SK-N-SH treated with all-trans-retinoic acid at 6 μM for 48 hours (cell line): Measurements from ENCODE around the gene ZNF776.

Experiments used
- GLIS3 ChIP-seq: fragments of 250-450 bp; sonication (Bioruptor Pico); IDR thresholded peaks from 2 replicates; pipeline ENCODE4 v1.5.0; 2020; ENCODE audit warnings: mild to moderate bottlenecking, moderate library complexity
- TOX ChIP-seq: fragments of 250-450 bp; sonication (Bioruptor Pico); IDR thresholded peaks from 2 replicates; pipeline ENCODE4 v1.8.0; 2021; ENCODE audit warnings: mild to moderate bottlenecking, moderate library complexity, borderline replicate concordance
- TF ChIP-seq, protein P1 (sequence below): fragments of 250-450 bp; sonication (Bioruptor Pico); IDR thresholded peaks from 2 replicates; pipeline ENCODE4 v1.8.0; 2020; ENCODE audit warnings: mild to moderate bottlenecking, moderate library complexity, borderline replicate concordance
- TF ChIP-seq, protein P2 (sequence below): fragments of 250-450 bp; sonication (Bioruptor Pico); IDR thresholded peaks from 2 replicates; pipeline ENCODE4 v1.5.1; 2020; ENCODE audit warnings: low read depth, mild to moderate bottlenecking, moderate library complexity

DNA sequence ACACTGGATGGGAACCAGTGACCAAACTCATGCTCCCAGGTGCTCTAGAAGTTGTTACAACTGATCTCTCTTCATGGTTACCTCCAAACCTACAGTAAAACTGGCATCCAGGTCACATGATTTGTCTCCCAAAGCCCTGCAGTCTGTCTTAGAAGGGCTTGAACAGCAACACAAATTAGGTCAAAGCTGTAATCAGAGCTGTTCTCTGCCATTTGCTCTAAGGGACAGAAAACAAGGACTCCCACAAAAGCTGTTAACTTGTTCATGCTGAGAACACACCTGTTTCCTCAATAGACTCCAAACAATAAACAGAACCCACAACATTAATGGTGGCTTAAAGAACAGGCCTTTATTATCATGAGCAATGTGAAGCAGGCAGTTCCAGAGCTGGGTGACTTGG lies 27.2 kb upstream of the ZNF776 start:
- TF ChIP-seq, protein P1, sequence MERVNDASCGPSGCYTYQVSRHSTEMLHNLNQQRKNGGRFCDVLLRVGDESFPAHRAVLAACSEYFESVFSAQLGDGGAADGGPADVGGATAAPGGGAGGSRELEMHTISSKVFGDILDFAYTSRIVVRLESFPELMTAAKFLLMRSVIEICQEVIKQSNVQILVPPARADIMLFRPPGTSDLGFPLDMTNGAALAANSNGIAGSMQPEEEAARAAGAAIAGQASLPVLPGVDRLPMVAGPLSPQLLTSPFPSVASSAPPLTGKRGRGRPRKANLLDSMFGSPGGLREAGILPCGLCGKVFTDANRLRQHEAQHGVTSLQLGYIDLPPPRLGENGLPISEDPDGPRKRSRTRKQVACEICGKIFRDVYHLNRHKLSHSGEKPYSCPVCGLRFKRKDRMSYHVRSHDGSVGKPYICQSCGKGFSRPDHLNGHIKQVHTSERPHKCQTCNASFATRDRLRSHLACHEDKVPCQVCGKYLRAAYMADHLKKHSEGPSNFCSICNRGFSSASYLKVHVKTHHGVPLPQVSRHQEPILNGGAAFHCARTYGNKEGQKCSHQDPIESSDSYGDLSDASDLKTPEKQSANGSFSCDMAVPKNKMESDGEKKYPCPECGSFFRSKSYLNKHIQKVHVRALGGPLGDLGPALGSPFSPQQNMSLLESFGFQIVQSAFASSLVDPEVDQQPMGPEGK (CRISPR knock-in tag): no peak
- TF ChIP-seq TOX (CRISPR knock-in tag): no peak
- TF ChIP-seq, protein P2, sequence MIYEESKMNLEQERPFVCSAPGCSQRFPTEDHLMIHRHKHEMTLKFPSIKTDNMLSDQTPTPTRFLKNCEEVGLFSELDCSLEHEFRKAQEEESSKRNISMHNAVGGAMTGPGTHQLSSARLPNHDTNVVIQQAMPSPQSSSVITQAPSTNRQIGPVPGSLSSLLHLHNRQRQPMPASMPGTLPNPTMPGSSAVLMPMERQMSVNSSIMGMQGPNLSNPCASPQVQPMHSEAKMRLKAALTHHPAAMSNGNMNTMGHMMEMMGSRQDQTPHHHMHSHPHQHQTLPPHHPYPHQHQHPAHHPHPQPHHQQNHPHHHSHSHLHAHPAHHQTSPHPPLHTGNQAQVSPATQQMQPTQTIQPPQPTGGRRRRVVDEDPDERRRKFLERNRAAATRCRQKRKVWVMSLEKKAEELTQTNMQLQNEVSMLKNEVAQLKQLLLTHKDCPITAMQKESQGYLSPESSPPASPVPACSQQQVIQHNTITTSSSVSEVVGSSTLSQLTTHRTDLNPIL: no peak
- TF ChIP-seq GLIS3 (CRISPR knock-in tag): no peak
